ENCODE measurements around the gene RBPJ.
A peak's percentile ranks its signal among the peaks of the same experiment; 100 is the strongest.

DNA sequence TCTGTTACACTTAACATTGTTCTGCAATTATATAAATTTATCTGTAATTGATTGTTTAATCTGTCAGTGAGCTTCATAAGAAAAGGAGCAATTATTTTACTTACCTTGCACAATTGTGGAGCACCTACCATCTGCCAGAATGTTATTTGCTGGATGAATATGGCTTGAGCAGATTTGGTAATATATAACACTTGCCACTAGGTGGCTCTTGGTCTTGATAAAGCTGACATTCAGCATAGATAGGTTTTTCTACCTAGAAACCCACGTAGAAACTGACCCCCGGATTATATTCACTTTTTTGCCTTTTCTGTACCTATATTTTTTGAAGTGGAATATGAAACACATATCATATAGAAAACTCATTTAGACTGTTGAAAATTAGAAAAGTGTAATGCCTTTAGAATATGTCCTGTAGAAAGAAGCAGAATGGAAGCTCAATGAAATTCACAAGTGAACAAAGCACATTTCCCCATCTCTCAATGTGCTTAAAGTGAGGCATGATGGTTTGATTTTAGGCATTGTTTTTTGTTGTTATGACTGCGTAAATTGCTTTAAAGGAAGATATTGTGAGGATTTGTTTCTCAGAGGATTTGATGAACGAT lies 9.5 kb downstream of the RBPJ start:
- peak; percentile 68 for TF ChIP-seq CTCF (IDR thresholded peaks at IDR 0.05; ENCODE audit: poor library complexity)
- no peak for TF ChIP-seq EZH2 (IDR thresholded peaks at IDR 0.05; ENCODE audit: borderline replicate concordance)
